Retinal pigment epithelial cell (primary cell): ENCODE measurements around the gene PCNX1.

Source experiments
- DNase-seq: peaks from one replicate; pipeline ENCODE4 v3.0.0-alpha.2; 2010; ENCODE audit warnings: low read depth
- H3K4me3 ChIP-seq: 2 replicates; pipeline ENCODE4 v1.5.1; 2011; ENCODE audit warnings: mild to moderate bottlenecking, low read length, control low read depth, moderate library complexity
- TF ChIP-seq, protein P1 (sequence below): conservative IDR thresholded peaks from 2 replicates; pipeline ENCODE4 v1.5.1; 2011; ENCODE audit warnings: low read depth, low read length, control low read depth, inconsistent platforms

The PCNX1 gene

DNA sequence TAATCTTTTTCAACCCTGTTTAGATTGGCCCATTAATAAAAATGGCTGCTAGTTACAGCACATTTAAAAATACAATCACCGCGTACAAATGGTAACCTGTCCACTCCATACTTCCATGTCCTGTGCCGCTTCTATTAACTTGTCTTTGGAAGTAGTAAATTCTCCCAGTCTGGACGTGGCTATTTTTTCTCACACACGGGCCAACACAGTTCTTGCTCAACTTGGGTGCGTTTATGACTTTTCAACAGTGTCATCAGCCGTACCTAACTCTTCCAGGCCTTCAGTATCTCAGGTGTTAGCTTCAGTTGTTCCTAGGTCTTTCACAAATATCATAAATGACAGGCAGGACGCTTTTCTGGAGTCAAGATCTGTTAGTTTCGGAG lies 475 bp upstream of the PCNX1 start:
- TF ChIP-seq, protein P1, sequence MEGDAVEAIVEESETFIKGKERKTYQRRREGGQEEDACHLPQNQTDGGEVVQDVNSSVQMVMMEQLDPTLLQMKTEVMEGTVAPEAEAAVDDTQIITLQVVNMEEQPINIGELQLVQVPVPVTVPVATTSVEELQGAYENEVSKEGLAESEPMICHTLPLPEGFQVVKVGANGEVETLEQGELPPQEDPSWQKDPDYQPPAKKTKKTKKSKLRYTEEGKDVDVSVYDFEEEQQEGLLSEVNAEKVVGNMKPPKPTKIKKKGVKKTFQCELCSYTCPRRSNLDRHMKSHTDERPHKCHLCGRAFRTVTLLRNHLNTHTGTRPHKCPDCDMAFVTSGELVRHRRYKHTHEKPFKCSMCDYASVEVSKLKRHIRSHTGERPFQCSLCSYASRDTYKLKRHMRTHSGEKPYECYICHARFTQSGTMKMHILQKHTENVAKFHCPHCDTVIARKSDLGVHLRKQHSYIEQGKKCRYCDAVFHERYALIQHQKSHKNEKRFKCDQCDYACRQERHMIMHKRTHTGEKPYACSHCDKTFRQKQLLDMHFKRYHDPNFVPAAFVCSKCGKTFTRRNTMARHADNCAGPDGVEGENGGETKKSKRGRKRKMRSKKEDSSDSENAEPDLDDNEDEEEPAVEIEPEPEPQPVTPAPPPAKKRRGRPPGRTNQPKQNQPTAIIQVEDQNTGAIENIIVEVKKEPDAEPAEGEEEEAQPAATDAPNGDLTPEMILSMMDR, result no peak
- no peak for DNase-seq
- peak overlapping the region; percentile 82 for H3K4me3 ChIP-seq

GRCh38 chr14:70907996-70908934 lies 1.0 kb downstream of the PCNX1 start:
- TF ChIP-seq, protein P1, result no peak
- peak overlapping the region; percentile 82 for H3K4me3 ChIP-seq
- DNase-seq, result no peak

DNA sequence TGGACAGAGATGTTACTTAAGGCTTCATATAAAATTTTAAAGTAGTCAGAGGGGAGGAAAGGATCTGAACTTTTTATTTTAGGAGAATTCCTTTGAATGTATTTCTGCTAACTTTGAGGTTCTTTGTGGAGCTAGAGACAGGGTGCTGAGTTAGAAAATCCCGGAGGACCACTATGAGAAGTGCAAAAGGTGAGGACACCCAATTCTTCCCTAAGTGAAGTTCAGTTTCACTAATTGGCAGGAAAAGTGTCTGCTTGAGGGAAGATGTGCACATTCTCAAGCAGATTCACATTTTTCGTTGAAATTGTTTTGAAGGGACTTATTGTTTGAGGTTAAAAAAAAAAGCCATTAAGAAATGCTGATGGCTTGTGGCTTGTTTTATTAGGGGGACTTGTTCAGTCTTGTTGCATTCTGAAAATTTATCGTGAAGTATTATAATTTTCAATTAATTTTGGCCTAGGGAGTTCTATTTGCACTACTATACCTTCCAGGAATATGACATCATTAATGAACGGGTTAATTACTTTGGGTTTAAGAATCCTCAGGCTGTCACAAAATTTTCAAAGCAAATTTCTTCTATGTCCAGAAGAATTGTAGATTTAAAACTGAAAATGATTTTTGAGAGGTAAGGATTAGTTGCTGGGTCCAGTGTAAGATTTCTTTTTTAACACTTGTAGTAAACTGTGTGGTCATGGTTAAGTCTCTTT lies 1.8 kb downstream of the PCNX1 start:
- peak overlapping the region; percentile 82 for H3K4me3 ChIP-seq
- TF ChIP-seq, protein P1, result no peak
- DNase-seq, result no peak

DNA sequence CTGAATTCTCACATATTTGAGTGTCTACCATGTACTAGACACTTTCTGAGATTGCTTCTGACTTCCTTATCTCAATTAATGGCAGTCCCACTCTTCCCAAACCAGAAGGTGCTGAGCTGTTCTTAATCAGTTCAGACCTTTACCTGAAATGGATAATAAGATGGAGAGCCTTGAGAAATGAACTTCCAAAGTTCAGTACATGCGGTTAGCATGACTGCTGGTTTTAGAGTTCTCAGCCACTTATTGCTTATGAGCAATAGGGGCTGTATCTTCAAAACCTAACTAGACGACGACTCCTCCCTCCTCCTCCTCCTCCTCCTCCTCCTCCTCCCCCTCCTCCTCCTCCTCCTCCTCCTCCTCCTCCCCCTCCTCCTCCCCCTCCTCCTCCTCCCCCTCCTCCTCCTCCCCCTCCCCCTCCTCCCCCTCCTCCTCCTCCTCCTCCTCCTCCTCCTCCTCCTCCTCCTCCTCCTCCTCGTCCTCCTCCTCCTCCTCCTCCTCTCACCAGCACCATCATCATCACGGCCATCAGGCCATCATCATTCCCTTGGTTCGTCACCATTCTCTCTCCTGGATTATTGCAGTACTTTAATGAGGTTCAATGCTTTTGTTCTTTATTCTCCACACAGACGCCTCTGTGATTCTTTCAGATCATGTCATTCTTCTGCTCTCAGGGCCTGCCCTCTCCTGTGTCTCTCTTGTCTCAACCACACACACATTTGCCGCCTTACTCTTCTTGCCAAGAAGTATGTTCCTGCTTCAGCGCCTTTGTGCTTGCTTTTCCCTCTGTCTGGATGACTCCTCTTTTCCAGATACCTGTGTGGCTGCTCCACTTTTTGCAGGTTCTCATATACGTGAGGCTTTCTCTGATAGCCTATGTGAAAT lies 2.7 kb downstream of the PCNX1 start:
- TF ChIP-seq, protein P1, result no peak
- H3K4me3 ChIP-seq, result peak overlapping the region; percentile 82
- no peak for DNase-seq

- DNase-seq, result no peak
- no peak overlapping the region for H3K4me3 ChIP-seq
- TF ChIP-seq, protein P1, result no peak
Measured at GRCh38 chr14:70915415-70915814, 8.2 kb downstream of the PCNX1 start.

GRCh38 chr14:70916300-70916699 lies 9.0 kb downstream of the PCNX1 start:
- TF ChIP-seq, protein P1, result no peak
- no peak overlapping the region for H3K4me3 ChIP-seq
- DNase-seq, result no peak
